Body of pancreas (tissue), 4 donors: Measurements from ENCODE around the gene CYP21A2.
"Not testable (repeated sequence)": the region's sequence is repeated elsewhere in the genome, so short reads cannot be mapped to it uniquely, and the experiment has no call there.

Experiments
- POLR2A ChIP-seq, 3 donors: fragments of 450-650 bp; IDR thresholded peaks; one replicate each; pipeline ENCODE4 v1.6.1; 2016; ENCODE audit warnings: antibody characterized with exemption in 3 of 3, mild to moderate bottlenecking in 2 of 3
- TF ChIP-seq, protein P1 (sequence below), 7 experiments: fragments of 450-650 bp in 4 of 7; fragments of 200-600 bp in 3 of 7; sonication (generic) in 3 of 7; IDR thresholded peaks; one replicate each; pipeline ENCODE4 v1.5.1; 2016 to 2019; ENCODE audit warnings: antibody characterized with exemption in 7 of 7

DNA sequence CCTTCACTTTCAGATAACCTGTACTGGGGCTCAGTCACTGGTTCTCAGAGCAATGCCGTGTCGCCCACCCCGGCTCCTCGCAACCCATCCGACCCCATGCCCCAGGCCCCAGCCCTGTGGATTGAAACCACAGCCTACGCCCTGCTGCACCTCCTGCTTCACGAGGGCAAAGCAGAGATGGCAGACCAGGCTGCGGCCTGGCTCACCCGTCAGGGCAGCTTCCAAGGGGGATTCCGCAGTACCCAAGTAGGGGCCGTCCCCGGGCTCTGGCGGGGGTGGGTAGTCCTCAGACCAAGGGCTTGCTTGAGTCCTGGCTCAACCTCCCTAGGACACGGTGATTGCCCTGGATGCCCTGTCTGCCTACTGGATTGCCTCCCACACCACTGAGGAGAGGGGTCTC is 8.7 kb upstream of the CYP21A2 start:
- TF ChIP-seq, protein P1, sequence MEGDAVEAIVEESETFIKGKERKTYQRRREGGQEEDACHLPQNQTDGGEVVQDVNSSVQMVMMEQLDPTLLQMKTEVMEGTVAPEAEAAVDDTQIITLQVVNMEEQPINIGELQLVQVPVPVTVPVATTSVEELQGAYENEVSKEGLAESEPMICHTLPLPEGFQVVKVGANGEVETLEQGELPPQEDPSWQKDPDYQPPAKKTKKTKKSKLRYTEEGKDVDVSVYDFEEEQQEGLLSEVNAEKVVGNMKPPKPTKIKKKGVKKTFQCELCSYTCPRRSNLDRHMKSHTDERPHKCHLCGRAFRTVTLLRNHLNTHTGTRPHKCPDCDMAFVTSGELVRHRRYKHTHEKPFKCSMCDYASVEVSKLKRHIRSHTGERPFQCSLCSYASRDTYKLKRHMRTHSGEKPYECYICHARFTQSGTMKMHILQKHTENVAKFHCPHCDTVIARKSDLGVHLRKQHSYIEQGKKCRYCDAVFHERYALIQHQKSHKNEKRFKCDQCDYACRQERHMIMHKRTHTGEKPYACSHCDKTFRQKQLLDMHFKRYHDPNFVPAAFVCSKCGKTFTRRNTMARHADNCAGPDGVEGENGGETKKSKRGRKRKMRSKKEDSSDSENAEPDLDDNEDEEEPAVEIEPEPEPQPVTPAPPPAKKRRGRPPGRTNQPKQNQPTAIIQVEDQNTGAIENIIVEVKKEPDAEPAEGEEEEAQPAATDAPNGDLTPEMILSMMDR (IDR thresholded peaks at IDR 0.05) = not testable (repeated sequence)
- not testable (repeated sequence) for TF ChIP-seq POLR2A (IDR thresholded peaks at IDR 0.05)
